ENCODE data around the gene TRAF3IP1. TPM values are rescaled to one million over a fixed set of nuclear protein-coding genes. Genes with fewer than 3 reads are reported as not detected.

The TRAF3IP1 gene
- total and polyA plus RNA-seq, 2 donors (not counting 1 experiment from before 2014, with no cell fraction given): 1.4 to 15.5 TPM

GRCh38 chr2:238450440-238450861 lies 130.1 kb downstream of the TRAF3IP1 start:
- Histone ChIP-seq H3K4me3 (ENCODE audit: control extremely low read depth in 1 of 5, extremely low read depth in 1 of 5, insufficient read depth in 1 of 5, low read depth in 2 of 5, low read length in 4 of 5) (no peak overlapping the region), H3K4me2 (replicated peaks; ENCODE audit: low read depth, low read length, poor library complexity, severe bottlenecking) (no peak overlapping the region), H3K27ac (ENCODE audit: low read length in 2 of 2) (no peak overlapping the region), H3K36me3 (replicated peaks in 1 of 2; ENCODE audit: control extremely low read depth in 1 of 2, control insufficient read depth in 1 of 2, extremely low read depth in 1 of 2, insufficient read depth in 2 of 2, low read length in 1 of 2) (peaks cover 3 to 72% of the 10 kb centered on the region in 2 experiments), H2AFZ (ENCODE audit: insufficient read depth, low read depth, low read length, poor library complexity, severe bottlenecking) (no peak overlapping the region), H3K9ac (ENCODE audit: low read length) (no peak overlapping the region), H3K9me3 (ENCODE audit: control extremely low read depth in 1 of 3, control insufficient read depth in 2 of 3, insufficient read depth in 1 of 3, low read length in 2 of 3) (peaks cover 0 to 9% (median 0%) of the 10 kb centered on the region in 3 donors), H3K27me3 (replicated peaks in 1 of 4; ENCODE audit: control extremely low read depth in 1 of 4, control insufficient read depth in 3 of 4, insufficient read depth in 4 of 4, low read length in 3 of 4) (no peaks in the 10 kb centered on the region), H4K20me1 (ENCODE audit: control insufficient read depth, insufficient read depth, low read length, poor library complexity, severe bottlenecking) (peaks cover 42% of the 10 kb centered on the region), H3K79me2 (ENCODE audit: control insufficient read depth, insufficient read depth, low read length) (peaks cover 35% of the 10 kb centered on the region), H3K4me1 (ENCODE audit: control insufficient read depth in 2 of 2, insufficient read depth in 2 of 2, low read length in 2 of 2) (no peaks in the 10 kb centered on the region)
- H3K4me1 Mint-ChIP-seq: no peaks in the 10 kb centered on the region
- no peak for TF ChIP-seq CTCF (IDR thresholded peaks at IDR 0.05)
- no peak for TF ChIP-seq EZH2 (IDR thresholded peaks at IDR 0.05; ENCODE audit: borderline replicate concordance, insufficient read depth, low read depth, low read length, poor library complexity, severe bottlenecking)
- 97% methylated on average over 11 of the region's 11 CpGs for WGBS (ENCODE audit: insufficient coverage)
- no peak overlapping the region for H3K4me3 Mint-ChIP-seq
- intact Hi-C loops (cut with micrococcal nuclease): no loop called here
- no peak overlapping the region for H3K27ac Mint-ChIP-seq
- POLR2A ChIA-PET: no interaction called here
- ATAC-seq (ENCODE audit: low read depth): no peak
- H3K9me3 Mint-ChIP-seq (ENCODE audit: insufficient read depth): peaks cover 5% of the 10 kb centered on the region
- DNase-seq: no peak
- CTCF ChIA-PET: no interaction called here
- H3K27me3 Mint-ChIP-seq: no peaks in the 10 kb centered on the region

Small RNA genes within 50 kb of the gene (small RNA-seq; reads per million reads assigned to genes)
- not detected for gene RNU6-234P (ENCODE audit: insufficient read length, low read depth, low replicate concordance)

Other genes starting within 250 kb of the TRAF3IP1 start
- gene ESPNL, start 220.2 kb upstream of the TRAF3IP1 start, total RNA-seq: 1.6 and 2.2 TPM in 2 replicates
- 1.7 and 2.5 TPM in 2 replicates for gene ESPNL, start 220.2 kb upstream of the TRAF3IP1 start, polyA plus RNA-seq
- gene KLHL30, start 181.8 kb upstream of the TRAF3IP1 start, total RNA-seq: 0.12 TPM in 1 of 2 replicates, not detected in the other
- 0.06 TPM in 1 of 2 replicates, not detected in the other for gene KLHL30, start 181.8 kb upstream of the TRAF3IP1 start, polyA plus RNA-seq
- 0.17 and 0.19 TPM in 2 replicates for gene ERFE, start 161.5 kb upstream of the TRAF3IP1 start, total RNA-seq
- not detected in 2 replicates for gene ERFE, start 161.5 kb upstream of the TRAF3IP1 start, polyA plus RNA-seq
- gene ILKAP, start 116.8 kb upstream of the TRAF3IP1 start, total RNA-seq: 98.6 and 102 TPM in 2 replicates
- 82.5 and 100 TPM in 2 replicates for gene ILKAP, start 116.8 kb upstream of the TRAF3IP1 start, polyA plus RNA-seq
- gene HES6, start 80.5 kb upstream of the TRAF3IP1 start, total RNA-seq: 8.8 and 14.3 TPM in 2 replicates
- 6.5 and 9.5 TPM in 2 replicates for gene HES6, start 80.5 kb upstream of the TRAF3IP1 start, polyA plus RNA-seq
- 11.8 and 12.6 TPM in 2 replicates for gene PER2, start 31.9 kb upstream of the TRAF3IP1 start, total RNA-seq
- gene PER2, start 31.9 kb upstream of the TRAF3IP1 start, polyA plus RNA-seq: 3.2 and 4.2 TPM in 2 replicates
- gene ASB1, start 106.4 kb downstream of the TRAF3IP1 start, total RNA-seq: 50.7 and 51.7 TPM in 2 replicates
- gene ASB1, start 106.4 kb downstream of the TRAF3IP1 start, polyA plus RNA-seq: 31.9 and 32.7 TPM in 2 replicates

All from B cell (primary cell).